HepG2 (cell line): ENCODE measurements around the gene FAAP20.

Experiments
- CHCHD3 ChIP-seq: sonication (generic); formaldehyde crosslinking; IDR thresholded peaks from 2 replicates; pipeline ENCODE4 v1.8.0; 2022; ENCODE audit warnings: mild to moderate bottlenecking, missing genetic modification reagents, moderate library complexity
- PTBP1 ChIP-seq: fragments of 200-400 bp; formaldehyde crosslinking; IDR thresholded peaks from 2 replicates; pipeline ENCODE4 v1.6.1; 2018; ENCODE audit warnings: low read length, low read depth; ENCODE audit not compliant: poor library complexity, severe bottlenecking
- SP2 ChIP-seq: sonication (generic); formaldehyde crosslinking; IDR thresholded peaks from 2 replicates; pipeline ENCODE4 v1.5.1; 2020; ENCODE audit warnings: mild to moderate bottlenecking, missing genetic modification reagents
- TCF7 ChIP-seq: sonication (generic); IDR thresholded peaks from 2 replicates; pipeline ENCODE4 v1.6.1; 2016; ENCODE audit warnings: antibody characterized with exemption, low read depth
- ZSCAN21 ChIP-seq: sonication (generic); formaldehyde crosslinking; IDR thresholded peaks from 2 replicates; pipeline ENCODE4 v1.8.0; 2022; ENCODE audit warnings: mild to moderate bottlenecking, missing genetic modification reagents, moderate library complexity, borderline replicate concordance
- TF ChIP-seq, protein P1 (sequence below): sonication (generic); formaldehyde crosslinking; IDR thresholded peaks from 2 replicates; pipeline ENCODE4 v1.8.1; 2023; ENCODE audit warnings: mild to moderate bottlenecking, missing genetic modification reagents

DNA sequence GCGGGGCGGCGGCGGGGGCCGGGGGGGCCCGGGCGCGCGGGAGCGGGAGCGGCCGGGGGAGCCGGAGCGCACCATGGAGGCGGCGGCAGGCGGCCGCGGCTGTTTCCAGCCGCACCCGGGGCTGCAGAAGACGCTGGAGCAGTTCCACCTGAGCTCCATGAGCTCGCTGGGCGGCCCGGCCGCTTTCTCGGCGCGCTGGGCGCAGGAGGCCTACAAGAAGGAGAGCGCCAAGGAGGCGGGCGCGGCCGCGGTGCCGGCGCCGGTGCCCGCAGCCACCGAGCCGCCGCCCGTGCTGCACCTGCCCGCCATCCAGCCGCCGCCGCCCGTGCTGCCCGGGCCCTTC is 34.1 kb upstream of the FAAP20 start:
- TF ChIP-seq, protein P1, sequence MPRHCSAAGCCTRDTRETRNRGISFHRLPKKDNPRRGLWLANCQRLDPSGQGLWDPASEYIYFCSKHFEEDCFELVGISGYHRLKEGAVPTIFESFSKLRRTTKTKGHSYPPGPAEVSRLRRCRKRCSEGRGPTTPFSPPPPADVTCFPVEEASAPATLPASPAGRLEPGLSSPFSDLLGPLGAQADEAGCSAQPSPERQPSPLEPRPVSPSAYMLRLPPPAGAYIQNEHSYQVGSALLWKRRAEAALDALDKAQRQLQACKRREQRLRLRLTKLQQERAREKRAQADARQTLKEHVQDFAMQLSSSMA (CRISPR knock-in tag): no peak
- TF ChIP-seq SP2 (no peak), ZSCAN21 (CRISPR knock-in tag) (no peak), TCF7 (no peak), CHCHD3 (CRISPR knock-in tag) (no peak), PTBP1 (no peak)
